GM19438 (cell line): Measurements from ENCODE around the gene HDAC4.

Source experiments
- ATAC-seq: cut with Tn5 transposase; IDR thresholded peaks from one replicate; pipeline ENCODE4 v1.9.1; 2021; ENCODE audit warnings: low read depth; ENCODE audit not compliant: unreplicated experiment

The HDAC4 gene

DNA sequence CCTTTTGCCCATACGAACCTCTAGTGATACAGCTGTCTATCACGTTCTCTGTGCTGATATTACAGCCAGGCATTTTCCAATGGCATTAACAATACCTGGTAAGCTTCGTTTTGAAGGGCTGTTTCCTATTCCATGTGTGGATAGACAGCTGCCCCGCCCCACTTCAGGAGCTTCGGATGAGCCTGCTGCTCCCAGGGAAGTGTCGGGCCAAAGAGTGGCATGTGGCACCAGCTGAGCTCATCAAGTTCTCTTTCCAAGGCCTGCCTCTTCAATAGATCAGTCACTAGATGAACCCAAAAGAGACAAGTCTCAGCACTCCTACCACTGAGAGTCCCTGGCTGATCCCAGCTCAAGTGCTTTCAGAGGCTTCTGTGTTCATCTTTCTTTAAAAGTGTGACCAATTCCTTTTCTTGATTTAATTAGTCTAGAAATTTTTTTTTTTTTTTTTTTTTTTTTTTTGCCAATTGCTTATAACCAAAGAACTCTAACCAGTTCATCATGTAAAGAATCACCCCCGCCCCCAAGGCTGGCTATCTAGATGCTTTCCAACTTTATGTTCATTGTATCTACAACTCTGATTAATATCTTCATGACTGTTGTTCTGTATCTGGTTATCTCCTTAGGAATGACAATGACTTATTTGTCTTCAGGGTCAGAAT, 46.6 kb downstream of the HDAC4 start:
- ATAC-seq, result no peak

DNA sequence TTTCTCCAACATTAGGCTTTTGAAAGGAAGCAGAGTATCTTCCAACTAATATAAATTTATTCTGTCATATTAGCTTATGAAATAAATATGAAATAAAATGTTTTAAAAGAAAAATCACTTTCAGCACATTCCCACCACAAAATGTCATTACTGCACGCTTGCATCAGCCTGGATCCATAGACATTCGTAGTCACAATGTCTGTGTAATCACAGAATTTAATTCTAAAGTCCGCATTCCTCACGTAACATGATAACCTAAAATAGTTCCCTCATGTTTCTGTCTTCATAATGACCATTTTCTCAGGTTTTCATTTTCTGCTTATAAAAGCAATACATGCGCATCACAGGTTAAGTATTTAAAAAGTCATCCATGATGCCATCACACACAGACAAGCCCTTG, 47.1 kb downstream of the HDAC4 start:
- no peak for ATAC-seq

DNA sequence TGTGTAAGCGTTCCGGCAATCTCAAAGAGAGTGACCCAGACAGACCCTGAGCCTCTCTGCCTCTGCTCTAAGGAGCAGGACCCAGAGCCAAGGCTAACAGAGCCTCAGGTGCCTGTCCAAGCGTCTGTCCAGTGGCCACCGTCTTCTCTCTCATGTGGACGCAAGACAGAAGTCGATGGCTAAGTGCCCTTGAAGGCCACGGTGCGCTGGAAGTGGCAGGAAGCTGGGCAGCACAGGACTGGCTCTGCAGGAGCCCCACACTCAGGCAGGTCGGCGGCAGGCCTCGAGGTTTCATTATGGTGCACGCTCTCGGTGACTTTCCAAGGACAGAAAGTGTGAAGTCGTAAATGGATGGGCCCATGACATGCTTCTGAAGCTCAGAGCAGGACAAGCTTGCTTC, 49.1 kb downstream of the HDAC4 start:
- ATAC-seq, result no peak

DNA sequence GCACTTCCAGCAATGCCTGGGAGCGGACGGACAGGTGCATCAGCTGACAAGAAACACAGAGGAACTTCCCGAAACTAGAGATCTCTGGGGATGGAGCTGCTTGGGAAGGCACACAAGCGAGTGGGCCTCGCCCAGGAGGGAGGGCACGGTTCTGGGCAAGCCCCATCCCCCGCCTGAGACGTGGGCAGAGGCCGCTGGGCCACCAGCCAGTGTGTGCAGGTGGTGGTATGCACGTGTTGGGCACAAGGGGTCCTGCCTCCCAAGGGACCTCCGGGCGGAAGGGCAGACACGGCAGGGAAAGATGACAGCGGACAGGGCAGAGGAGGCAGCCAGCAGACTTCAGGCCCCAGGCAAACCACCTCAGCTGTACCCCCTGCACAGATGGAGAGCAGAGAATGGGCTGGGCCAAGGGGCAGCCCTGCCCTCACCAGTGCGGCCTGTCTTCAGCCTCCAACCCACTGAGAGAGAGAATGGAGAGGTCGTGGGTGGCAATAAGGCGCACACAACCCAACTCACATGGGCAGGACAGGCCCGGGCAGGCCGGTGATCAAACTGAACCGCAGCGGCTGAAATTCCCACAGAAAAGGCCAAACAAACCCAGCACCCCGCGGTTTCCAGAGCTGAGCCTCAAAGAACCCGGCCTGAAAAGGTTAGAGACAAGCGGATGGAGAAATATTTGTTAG, 51.2 kb downstream of the HDAC4 start:
- no peak for ATAC-seq

DNA sequence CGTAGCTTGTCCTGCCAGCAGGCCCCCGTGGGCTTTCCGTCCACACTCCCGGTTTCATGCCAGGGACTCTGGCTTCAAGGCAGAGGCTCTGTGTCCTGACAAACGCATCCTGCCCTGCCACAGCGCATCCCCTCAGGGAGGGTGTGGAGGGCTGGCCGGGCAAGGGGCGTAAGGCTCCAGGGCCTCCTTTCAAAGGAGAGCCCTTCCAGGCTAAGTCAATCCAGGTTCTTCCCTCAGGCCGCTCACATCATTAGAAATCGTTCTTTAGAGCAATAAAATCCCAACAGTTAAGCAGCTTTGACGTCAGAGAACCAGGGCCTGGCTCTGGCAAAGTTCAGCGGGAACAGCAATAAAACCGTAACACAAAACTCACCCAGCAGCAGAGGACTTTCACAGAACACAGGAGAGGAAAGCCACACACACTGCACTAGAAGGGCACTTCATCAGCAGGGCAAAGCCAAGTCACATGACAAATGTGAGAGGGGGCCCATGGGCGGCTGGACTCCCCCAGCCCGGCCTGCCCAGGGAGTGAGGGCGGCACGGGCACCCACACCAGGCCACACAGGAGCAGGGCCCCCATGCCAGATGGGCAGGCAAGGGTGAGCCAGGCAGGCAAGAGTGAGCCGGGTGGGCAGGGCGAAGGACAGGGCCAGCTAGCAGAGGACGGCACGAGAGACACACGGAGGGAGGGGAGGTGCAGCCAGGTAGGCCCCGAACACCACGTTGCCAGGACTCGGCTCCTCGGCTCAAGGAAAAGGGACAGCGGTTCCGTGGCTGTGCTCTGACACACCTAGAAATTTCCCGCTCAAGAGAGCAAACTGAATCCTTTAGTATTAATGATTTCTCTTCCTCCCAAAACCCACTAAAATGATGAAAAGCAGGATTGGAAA, 52.0 kb downstream of the HDAC4 start:
- ATAC-seq, result no peak

DNA sequence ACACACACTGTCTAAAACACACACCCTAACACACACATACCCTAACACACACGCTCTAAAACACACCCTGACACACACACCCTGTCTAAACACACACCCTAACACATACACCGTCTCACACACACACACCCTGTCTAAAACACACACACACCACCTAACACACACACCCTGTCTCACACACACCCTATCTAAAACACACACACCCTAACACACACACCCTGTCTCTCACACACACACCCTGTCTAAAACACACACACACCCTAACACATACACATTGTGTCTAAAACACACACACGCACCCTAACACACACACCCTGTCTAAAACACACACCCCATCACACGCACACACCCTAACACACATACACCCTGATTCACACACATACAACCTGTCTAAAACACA, 54.1 kb downstream of the HDAC4 start:
- no peak for ATAC-seq

DNA sequence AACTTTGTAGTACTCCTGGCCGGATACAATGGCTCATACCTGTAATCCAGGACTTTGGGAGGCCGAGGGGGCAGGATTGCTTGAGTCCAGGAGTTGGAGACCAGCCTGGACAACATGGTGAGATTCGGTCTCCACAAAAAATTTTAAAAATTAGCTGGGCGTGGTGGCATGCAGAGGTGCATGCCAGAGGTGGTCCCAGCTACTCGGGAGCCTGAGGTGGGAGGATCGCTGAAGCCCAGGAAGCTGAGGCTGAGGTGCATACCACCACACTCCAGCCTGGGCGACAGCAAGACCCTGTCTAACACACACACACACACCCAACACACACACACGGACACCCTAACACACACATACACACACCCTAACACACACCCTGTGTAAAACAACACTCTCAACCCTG, 55.6 kb downstream of the HDAC4 start:
- ATAC-seq, result no peak

DNA sequence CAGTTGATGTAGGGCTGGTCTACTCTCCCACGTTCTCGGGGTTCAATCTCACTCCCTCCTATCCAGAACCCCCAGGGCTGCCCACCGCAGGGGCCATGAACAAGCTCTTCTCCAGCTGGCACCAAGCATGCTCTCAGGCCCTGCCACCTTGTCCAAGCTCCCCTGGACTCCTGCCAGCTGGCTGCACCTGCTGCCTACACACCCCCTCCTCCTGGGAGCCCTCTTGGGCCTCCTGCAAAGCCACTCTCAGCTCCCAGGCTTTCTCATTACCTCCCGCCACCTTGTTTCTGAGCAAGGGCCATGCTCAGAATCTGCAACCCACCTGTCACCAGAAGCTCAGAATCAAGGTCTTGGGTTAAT, 56.0 kb downstream of the HDAC4 start:
- ATAC-seq, result no peak

DNA sequence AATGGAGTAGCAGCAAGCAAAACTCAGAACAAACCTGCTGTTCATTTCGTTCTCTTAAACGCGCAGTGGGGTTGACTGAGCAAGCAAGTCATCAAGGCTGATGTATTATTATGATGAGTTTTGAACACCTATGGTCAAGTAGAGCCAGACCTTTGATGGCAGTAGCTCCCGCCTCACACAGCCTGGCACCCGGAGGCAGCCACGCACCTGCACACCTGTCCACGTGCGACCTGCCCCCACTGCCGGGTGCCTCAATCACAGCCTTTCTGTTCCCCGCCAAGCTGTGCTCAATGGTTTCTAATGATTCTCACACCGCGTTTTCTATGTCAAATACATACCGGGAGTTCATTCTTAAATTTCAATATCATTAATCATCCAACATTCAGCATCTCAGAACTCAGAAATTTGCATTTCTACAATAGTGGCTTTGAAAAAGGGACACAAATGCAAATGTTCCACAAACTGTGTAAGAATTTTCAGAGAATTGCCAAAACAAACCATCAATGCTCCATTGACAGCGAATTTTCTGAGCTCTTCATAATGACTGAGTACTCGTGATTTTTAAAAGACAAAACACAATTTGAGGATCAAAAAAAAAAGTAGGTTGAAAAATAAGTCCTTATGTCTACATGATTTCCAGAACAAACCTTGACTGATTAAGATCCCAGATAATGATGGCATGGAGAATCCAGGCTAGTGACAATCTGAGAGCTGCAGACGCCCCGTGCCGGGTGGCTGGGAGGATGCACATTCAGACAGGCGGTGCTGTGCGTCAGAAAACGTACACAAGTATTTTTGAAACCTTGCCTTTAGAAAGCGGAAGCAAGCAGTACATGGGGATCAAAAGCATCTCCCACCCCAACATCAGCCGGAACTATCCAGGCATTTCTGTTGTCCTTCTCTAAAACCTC, 56.6 kb downstream of the HDAC4 start:
- ATAC-seq, result no peak

DNA sequence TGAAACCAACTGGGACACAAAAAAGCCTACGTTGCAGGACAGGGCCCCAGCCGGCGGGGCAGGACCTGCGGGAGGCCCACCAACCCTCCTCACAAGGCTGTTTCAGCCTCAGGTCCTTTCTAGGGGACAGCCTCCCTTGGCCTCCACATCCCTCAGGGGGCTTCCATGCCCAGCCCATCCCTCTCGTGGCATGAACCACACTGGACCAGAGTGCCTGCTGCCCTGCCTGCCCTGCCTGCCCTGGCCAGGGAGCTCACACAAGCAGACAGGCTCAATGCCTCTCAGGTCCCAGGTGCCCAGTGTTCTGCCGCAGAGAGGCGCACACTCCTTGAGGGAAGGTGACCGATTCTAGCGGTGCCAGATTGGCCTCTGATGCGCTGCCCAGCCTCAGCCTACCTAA, 57.4 kb downstream of the HDAC4 start:
- ATAC-seq, result no peak

DNA sequence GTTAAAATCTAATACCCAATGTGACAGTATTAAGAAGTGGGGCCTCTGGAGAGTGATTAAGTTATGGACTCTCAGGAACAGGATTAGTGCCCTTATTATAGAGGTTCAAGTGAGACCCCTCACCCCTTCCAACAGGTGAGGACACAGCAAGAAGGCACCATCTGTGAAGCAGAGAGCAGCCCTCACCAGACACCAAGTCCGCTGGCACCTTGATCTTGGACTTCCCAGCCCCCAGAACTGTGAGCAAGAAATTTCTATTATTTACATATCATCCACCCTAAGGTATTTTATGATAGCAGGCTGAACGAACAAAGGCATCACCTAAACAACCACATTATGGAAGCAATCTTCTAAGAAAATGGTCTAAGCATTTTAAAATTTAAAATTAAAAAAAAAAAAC, 59.0 kb downstream of the HDAC4 start:
- ATAC-seq, result no peak

DNA sequence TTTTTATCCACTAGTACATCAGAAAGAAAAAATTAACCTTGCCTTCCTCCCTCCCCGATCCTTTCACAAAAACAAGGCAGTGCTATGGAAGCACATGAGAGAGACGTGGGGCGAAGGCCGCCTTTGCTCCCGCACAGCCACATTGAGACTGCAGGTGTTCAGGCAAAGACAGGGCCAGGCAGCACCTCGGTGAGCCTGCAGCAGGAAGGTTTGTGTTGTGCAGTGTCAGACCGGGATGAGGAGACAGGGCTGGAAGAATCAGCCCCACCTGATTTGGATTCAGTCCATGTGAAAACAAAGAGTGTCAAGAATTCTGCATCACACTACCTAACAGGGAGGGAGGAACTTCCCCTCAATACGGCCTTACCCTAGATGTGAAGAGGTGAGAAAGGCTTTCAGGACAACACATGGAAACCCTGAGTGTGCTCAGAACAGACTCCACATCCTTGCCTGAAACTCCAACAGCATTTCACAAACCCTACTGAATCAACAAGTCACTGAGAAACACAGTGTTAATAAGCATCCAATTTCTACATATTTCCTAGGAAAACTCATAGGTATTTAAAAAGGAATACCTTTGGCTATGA, 59.6 kb downstream of the HDAC4 start:
- ATAC-seq, result no peak

DNA sequence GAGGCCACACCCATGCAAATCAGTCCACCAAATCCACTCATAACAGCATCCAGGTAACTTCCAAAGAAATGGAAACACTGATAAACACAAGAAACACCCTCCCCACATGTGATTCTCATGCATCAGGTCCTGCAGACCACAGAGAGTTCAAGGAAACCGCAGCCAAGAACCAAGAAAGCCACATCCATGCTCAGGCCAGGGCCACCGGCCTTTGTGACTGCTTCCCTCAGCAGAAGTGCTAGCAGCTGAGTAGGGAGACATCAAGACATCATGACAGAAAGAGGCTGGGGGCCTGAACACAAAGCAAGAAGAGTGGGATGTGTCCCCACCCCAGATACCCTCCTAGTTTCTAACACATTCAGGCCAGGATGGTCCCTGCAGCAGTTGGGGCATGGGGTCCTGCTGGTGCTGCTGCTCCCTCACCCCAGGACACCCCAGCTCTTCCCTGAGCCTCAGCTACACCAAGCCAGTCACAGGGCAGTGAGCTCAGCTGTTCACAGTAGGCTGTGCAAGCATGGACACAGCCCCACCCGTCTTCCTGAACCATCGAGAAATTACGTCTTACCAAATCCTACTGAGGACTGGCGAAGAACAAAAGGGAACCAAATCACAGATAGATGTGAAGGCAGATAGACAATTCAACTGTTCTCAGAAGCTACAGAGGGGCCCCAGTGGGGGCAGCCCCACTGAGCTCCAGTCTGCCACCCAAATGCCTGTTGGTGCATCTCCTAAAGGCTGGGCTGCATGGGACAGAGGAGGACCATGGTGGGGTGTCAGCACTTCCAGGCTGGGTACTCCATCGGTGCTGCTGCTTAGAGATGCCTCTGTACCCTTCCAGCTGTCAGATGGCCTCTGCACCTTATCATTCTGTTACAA, 60.9 kb downstream of the HDAC4 start:
- ATAC-seq, result peak; percentile 66

DNA sequence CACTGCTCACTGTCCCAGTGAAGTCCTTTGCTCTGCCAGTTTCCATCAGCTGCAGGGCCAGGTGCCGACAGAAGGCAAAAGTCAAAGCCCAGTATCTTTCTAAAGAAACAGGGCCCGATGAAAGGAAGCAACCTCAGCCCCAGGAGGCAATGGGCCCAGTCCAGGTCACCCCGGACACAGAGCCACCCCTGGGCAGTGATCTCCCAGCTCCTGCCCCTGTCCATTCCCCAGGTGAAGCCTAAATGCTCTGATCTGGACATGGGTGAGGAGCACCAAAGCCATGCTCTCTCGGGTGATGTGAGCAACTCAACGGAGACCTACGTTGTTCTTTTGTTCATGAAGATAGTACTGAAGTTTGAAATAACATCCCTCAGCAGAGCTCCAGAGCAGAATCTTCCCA, 61.6 kb downstream of the HDAC4 start:
- no peak for ATAC-seq

DNA sequence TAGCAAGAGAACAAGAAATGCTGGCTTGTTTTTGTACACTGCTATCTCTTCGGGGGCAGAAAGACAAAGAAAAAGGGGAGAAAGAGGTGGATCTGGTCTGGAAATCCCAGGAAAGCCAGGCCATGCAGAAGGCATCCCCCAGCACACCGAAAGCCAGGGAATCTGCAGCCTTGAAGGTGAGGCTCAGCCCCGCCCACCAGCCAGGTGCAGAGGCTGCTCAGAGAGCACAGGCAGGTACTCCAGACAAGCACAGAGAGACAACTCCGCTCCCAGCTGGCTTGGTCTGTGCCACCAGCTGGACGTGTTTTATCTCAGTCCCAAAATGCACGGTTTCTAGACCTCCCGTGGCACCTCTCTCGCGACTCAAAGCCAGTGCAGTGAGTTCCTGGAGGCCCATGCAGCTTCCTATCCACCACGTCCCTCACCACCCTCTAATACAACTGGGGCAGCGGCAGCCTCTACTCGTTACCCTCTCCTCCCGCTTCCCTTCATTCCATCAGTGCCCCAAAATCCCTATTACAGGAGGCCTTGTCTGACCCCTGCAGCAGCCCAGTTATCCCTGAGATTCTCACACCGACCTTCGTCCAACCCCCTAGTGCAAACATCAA, 62.8 kb downstream of the HDAC4 start:
- no peak for ATAC-seq

DNA sequence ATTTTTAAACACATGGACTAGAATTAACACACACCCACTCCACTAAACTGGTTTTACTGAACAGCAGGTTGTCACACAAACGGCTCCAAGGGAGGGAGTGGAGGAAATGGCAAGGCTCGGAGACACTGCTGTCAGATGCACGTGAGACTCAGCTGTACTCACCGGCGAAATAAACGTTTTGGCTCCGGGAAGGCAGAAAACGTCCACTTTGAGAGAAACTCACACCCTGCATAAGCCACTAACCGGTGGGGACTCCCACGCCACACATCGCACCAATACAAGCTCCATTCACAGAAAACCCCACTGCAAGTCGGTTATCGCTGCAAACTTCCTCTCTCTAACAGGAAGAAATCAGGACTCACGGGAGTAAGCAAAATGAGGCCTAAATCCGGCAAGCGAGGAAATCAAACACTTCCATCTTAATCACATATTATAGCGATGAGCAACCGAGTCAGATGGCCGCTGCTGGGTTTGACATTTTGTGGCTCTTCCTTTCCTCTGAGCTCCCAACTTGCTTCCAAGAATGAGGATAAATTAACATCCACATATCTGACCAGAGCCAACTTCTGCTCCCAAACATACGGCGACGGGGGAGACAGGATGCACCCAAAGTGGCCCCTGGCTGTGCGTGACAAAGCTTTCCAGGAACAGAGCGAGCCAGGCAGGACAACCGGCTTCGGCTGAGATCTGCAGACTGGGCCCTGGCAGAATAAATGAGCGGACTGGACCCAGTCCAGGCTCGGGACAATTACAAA, 63.5 kb downstream of the HDAC4 start:
- ATAC-seq, result no peak

DNA sequence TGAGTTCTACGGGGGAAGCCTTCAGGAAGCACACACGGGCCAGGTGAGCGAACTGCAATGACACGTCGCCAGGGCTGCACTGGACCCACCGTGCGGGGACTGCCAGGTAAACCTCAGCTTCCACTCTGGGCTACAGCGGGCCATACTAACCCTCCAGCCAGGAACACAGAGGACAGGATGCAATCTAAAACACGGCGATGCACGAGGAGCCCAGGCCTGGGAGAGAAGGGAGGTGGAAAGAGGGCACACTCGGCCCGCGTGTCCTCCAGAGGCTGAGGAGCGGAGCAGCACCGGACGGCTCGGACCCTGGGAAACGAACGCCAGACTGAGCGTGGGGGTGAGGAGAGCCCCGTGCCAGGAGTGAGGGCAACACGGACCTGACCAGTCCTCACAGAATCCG, 69.3 kb downstream of the HDAC4 start:
- ATAC-seq, result no peak

DNA sequence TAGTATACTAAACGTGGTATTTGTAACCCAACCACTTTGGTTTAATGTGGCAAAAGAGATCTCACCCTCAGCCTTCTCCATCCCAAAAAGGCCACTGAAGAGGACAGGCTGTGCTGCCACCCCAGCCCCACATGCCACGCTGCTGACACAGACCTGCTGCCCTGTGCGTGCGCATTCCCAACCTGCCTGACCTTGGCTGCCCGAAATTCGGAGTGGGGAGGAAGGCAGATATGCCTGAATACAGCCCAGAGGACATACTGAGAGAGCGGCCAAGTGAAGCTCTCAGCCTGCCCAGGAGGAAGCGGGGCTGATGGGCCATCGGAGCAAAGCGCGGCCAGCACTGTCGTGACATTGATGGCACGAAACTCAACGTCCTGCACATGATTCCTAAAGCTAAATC, 70.0 kb downstream of the HDAC4 start:
- no peak for ATAC-seq
